Measurements from ENCODE around the gene AHSA1.

DNA sequence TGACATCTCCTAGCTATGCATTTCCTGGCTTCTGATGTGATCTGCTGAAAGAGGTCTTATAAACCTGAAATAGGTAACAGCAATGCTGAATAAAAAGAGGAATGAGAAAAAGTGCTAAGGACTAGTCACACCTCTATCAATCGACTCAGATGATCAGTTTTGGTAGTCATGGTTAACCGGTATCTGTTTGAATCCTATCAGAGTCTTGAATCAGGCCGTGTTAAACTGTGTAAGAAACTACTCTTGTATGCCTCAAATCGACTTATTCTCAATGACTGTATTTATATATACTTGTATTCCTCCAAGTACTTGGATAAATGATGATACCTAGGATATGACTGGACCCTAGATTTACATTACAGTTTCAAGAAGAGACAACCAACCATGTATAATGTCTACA lies 51.5 kb downstream of the AHSA1 start:
- TF ChIP-seq, protein P1, sequence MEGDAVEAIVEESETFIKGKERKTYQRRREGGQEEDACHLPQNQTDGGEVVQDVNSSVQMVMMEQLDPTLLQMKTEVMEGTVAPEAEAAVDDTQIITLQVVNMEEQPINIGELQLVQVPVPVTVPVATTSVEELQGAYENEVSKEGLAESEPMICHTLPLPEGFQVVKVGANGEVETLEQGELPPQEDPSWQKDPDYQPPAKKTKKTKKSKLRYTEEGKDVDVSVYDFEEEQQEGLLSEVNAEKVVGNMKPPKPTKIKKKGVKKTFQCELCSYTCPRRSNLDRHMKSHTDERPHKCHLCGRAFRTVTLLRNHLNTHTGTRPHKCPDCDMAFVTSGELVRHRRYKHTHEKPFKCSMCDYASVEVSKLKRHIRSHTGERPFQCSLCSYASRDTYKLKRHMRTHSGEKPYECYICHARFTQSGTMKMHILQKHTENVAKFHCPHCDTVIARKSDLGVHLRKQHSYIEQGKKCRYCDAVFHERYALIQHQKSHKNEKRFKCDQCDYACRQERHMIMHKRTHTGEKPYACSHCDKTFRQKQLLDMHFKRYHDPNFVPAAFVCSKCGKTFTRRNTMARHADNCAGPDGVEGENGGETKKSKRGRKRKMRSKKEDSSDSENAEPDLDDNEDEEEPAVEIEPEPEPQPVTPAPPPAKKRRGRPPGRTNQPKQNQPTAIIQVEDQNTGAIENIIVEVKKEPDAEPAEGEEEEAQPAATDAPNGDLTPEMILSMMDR (conservative IDR thresholded peaks at IDR 0.05; ENCODE audit: low read length) = no peak
- no peak for TF ChIP-seq EZH2phosphoT487 (IDR thresholded peaks at IDR 0.05; ENCODE audit: borderline replicate concordance)
